Thoracic aorta (tissue), 2 donors: Measurements from ENCODE around the gene CYLD. TPM values are rescaled to one million over a fixed set of nuclear protein-coding genes. Genes with fewer than 3 reads are reported as not detected.

Experiments used
- ATAC-seq: fragments of 150-250 bp; one replicate; pipeline ENCODE4 v1.8.0; 2017; ENCODE audit warnings: low read depth; ENCODE audit not compliant: insufficient number of reproducible peaks, low FRiP score
- DNase-seq: peaks from one replicate; pipeline ENCODE4 v3.0.0-alpha.2; 2020; ENCODE audit warnings: low spot score
- H3K27ac ChIP-seq, 2 donors: fragments of 200-600 bp; sonication (generic); 1 replicate in 1 of 2; 2 replicates in 1 of 2; pipeline ENCODE4 v1.5.1; 2016; ENCODE audit warnings: mild to moderate bottlenecking in 2 of 2, moderate library complexity in 2 of 2
- H3K27me3 ChIP-seq: fragments of 200-600 bp; sonication (generic); replicated peaks from 2 replicates; pipeline ENCODE4 v1.6.0; 2016; ENCODE audit warnings: mild to moderate bottlenecking; ENCODE audit not compliant: insufficient read depth
- H3K36me3 ChIP-seq: fragments of 200-600 bp; sonication (generic); one replicate; pipeline ENCODE4 v1.5.1; 2016
- H3K4me1 ChIP-seq, 2 donors: fragments of 200-600 bp; sonication (generic); 1 replicate in 1 of 2; 2 replicates in 1 of 2; pipeline versions ENCODE4 v1.5.1 to v1.6.0; 2016; ENCODE audit warnings: low read depth in 2 of 2, mild to moderate bottlenecking in 1 of 2; ENCODE audit not compliant: control insufficient read depth in 1 of 2
- H3K4me3 ChIP-seq: fragments of 200-600 bp; sonication (generic); 2 replicates; pipeline ENCODE4 v1.5.1; 2016; ENCODE audit warnings: mild to moderate bottlenecking
- H3K9me3 ChIP-seq: fragments of 200-600 bp; sonication (generic); 2 replicates; pipeline ENCODE4 v1.5.1; 2016
- CTCF ChIP-seq: fragments of 200-600 bp; sonication (generic); IDR thresholded peaks from one replicate; pipeline ENCODE4 v1.5.1; 2019; ENCODE audit warnings: antibody characterized with exemption
- total RNA-seq, 2 donors: library from RNA; depleted of rRNA; stranded (reverse); fragments of >200 nt; gene quantifications; one replicate each; pipeline versions ENCODE4 v1.1.0 to v1.2.3, GENCODE V29; 2016

Gene CYLD
- total RNA-seq, 2 donors from 2014 or later = 53.9 to 91.9 TPM

- Histone ChIP-seq H3K27me3 (no peaks in the 10 kb centered on the region), H3K36me3 (no peaks in the 10 kb centered on the region), H3K4me3 (no peak overlapping the region), H3K9me3 (no peaks in the 10 kb centered on the region), H3K27ac (no peak overlapping the region), H3K4me1 (no peaks in the 10 kb centered on the region)
- TF ChIP-seq CTCF = no peak
- ATAC-seq = no peak
- DNase-seq = no peak
Measured at GRCh38 chr16:50828164-50828702, 86.3 kb downstream of the CYLD start.

- Histone ChIP-seq H3K4me3 (no peak overlapping the region), H3K27ac (no peak overlapping the region), H3K4me1 (no peaks in the 10 kb centered on the region), H3K9me3 (no peaks in the 10 kb centered on the region), H3K27me3 (no peaks in the 10 kb centered on the region), H3K36me3 (no peaks in the 10 kb centered on the region)
- ATAC-seq (no peak), DNase-seq (no peak)
- no peak for TF ChIP-seq CTCF
Measured at GRCh38 chr16:50830698-50831097, 88.8 kb downstream of the CYLD start.

GRCh38 chr16:50831751-50832150, 89.9 kb downstream of the CYLD start:
- Histone ChIP-seq H3K4me3 (no peak overlapping the region), H3K4me1 (no peaks in the 10 kb centered on the region), H3K36me3 (no peaks in the 10 kb centered on the region), H3K27me3 (no peaks in the 10 kb centered on the region), H3K27ac (no peak overlapping the region), H3K9me3 (no peaks in the 10 kb centered on the region)
- ATAC-seq (no peak), DNase-seq (no peak)
- no peak for TF ChIP-seq CTCF

- Histone ChIP-seq H3K9me3 (no peaks in the 10 kb centered on the region), H3K4me1 (no peaks in the 10 kb centered on the region), H3K36me3 (no peaks in the 10 kb centered on the region), H3K27ac (no peak overlapping the region), H3K27me3 (no peaks in the 10 kb centered on the region), H3K4me3 (no peak overlapping the region)
- no peak for TF ChIP-seq CTCF
- ATAC-seq (no peak), DNase-seq (no peak)
Measured at GRCh38 chr16:50833929-50834328, 92.0 kb downstream of the CYLD start.

- no peaks in the 10 kb centered on the region for H3K36me3 ChIP-seq
- no peak for DNase-seq
Measured at GRCh38 chr16:50834701-50835100, 92.8 kb downstream of the CYLD start.

More at GRCh38 chr16:50834701-50835100, 92.8 kb downstream of the CYLD start:
- no peak for TF ChIP-seq CTCF
- Histone ChIP-seq H3K27me3 (no peaks in the 10 kb centered on the region), H3K9me3 (no peaks in the 10 kb centered on the region), H3K4me3 (no peak overlapping the region), H3K4me1 (no peaks in the 10 kb centered on the region), H3K27ac (no peak overlapping the region)
- no peak for ATAC-seq
